Effector memory CD4-positive, alpha-beta T cell (primary cell): ENCODE measurements around the gene SSU72.
"Not testable (repeated sequence)": the region's sequence is repeated elsewhere in the genome, so short reads cannot be mapped to it uniquely, and the experiment has no call there.

Experiments used
- DNase-seq, 3 donors: peaks; one replicate each; pipeline ENCODE4 v3.0.0-alpha.2; 2020
- H3K27ac ChIP-seq: 2 replicates; pipeline ENCODE4 v1.7.0; 2013; ENCODE audit warnings: mild to moderate bottlenecking, low read length, moderate library complexity; ENCODE audit not compliant: insufficient read depth, poor library complexity, severe bottlenecking
- H3K27me3 ChIP-seq: replicated peaks from 2 replicates; pipeline ENCODE4 v1.7.0; 2013; ENCODE audit warnings: mild to moderate bottlenecking, low read length; ENCODE audit not compliant: insufficient read depth, control insufficient read depth, poor library complexity, severe bottlenecking
- H3K36me3 ChIP-seq: 2 replicates; pipeline ENCODE4 v1.7.0; 2013; ENCODE audit warnings: mild to moderate bottlenecking, low read length, moderate library complexity; ENCODE audit not compliant: control insufficient read depth, insufficient read depth
- H3K4me1 ChIP-seq: 2 replicates; pipeline ENCODE4 v1.7.0; 2013; ENCODE audit warnings: low read length, mild to moderate bottlenecking; ENCODE audit not compliant: control insufficient read depth, insufficient read depth, poor library complexity, severe bottlenecking
- H3K4me3 ChIP-seq: 2 replicates; pipeline ENCODE4 v1.7.0; 2013; ENCODE audit warnings: low read length, low read depth, mild to moderate bottlenecking; ENCODE audit not compliant: insufficient read depth, poor library complexity, severe bottlenecking
- H3K9me3 ChIP-seq: 2 replicates; pipeline ENCODE4 v1.7.0; 2013; ENCODE audit warnings: mild to moderate bottlenecking, low read length, moderate library complexity; ENCODE audit not compliant: control insufficient read depth

The SSU72 gene

GRCh38 chr1:1560178-1560577, 14.5 kb downstream of the SSU72 start:
- Histone ChIP-seq H3K27me3 (no peaks in the 10 kb centered on the region), H3K9me3 (no peaks in the 10 kb centered on the region), H3K27ac (no peak overlapping the region), H3K36me3 (peaks cover 40% of the 10 kb centered on the region), H3K4me3 (no peak overlapping the region), H3K4me1 (no peaks in the 10 kb centered on the region)
- no peak for DNase-seq

DNA sequence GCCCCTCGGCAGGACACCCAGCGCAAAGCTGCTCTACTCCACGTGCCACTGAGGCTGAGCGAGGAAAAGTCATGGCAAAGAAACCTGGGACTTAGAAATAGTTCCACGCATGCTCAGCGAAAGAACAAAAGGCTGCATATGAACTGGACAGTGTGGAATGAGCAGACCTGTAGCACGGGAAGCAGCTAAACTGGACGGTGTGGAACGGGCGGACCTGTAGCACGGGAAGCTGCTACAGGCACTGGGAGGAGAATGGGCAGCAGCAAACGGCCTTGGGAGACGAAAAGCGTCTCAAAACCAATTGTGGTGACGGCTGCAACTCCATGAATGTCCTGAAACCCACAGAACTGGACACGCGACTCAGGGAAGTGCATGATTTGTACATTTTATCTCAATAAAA, 15.6 kb downstream of the SSU72 start:
- H3K4me3 ChIP-seq: no peak overlapping the region
- H3K9me3 ChIP-seq: no peaks in the 10 kb centered on the region
- no peaks in the 10 kb centered on the region for H3K4me1 ChIP-seq
- no peak overlapping the region for H3K27ac ChIP-seq
- peaks cover 30% of the 10 kb centered on the region for H3K36me3 ChIP-seq
- no peaks in the 10 kb centered on the region for H3K27me3 ChIP-seq
- no peak for DNase-seq

- peaks cover 25% of the 10 kb centered on the region for H3K36me3 ChIP-seq
Observed at GRCh38 chr1:1558591-1558990, 16.1 kb downstream of the SSU72 start.

DNA sequence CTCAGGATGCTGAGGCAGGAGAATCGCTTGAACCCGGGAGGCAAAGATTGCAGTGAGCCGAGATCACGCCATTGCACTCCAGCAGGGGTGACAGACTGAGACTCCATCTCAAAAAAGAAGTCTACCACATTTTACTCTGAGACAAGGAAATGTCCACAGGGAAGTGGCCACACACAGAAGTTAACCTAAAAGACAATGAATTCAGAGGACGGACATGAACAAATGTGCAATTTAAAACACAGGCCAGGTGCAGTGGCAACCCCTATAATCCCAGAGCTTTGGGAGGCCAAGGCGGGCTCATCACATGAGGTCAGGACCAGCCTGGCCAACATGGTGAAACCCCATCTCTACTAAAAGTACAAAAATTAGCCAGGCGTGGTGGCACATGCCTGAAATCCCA, 17.0 kb downstream of the SSU72 start:
- H3K27me3 ChIP-seq, H3K4me3 ChIP-seq, H3K9me3 ChIP-seq, H3K4me1 ChIP-seq, H3K27ac ChIP-seq, DNase-seq: not testable (repeated sequence)
- peaks cover 18% of the 10 kb centered on the region for H3K36me3 ChIP-seq

More at GRCh38 chr1:1558591-1558990, 16.1 kb downstream of the SSU72 start:
- no peaks in the 10 kb centered on the region for H3K9me3 ChIP-seq
- H3K4me3 ChIP-seq: no peak overlapping the region
- no peaks in the 10 kb centered on the region for H3K27me3 ChIP-seq
- DNase-seq: no peak
- no peak overlapping the region for H3K27ac ChIP-seq
- H3K4me1 ChIP-seq: no peaks in the 10 kb centered on the region

- H3K9me3 ChIP-seq, H3K27me3 ChIP-seq, DNase-seq, H3K27ac ChIP-seq, H3K4me3 ChIP-seq, H3K4me1 ChIP-seq: not testable (repeated sequence)
- H3K36me3 ChIP-seq: peaks cover 11% of the 10 kb centered on the region
Observed at GRCh38 chr1:1556961-1557360, 17.7 kb downstream of the SSU72 start.

DNA sequence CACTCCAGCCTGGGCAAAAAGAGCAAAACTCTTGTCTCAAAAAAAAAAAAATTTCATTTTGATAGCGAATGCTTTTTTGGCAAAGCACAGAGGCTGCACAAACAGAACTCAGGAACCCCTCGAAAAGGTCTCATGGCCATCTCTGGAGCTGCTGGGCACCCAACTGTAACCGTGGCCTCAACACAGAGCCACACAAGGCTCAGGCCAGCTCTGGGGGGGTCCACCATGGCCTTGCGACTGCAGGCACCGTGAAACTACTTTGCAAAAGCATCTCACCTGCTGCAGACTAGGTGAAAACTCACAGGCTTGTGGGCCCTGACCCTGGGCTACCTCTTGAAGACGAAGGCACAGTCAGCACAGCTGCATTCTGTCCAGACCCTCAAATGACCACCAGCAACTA, 18.2 kb downstream of the SSU72 start:
- DNase-seq: no peak
- no peak overlapping the region for H3K4me3 ChIP-seq
- no peaks in the 10 kb centered on the region for H3K9me3 ChIP-seq
- no peaks in the 10 kb centered on the region for H3K4me1 ChIP-seq
- peaks cover 6% of the 10 kb centered on the region for H3K36me3 ChIP-seq
- H3K27ac ChIP-seq: no peak overlapping the region
- no peaks in the 10 kb centered on the region for H3K27me3 ChIP-seq

DNA sequence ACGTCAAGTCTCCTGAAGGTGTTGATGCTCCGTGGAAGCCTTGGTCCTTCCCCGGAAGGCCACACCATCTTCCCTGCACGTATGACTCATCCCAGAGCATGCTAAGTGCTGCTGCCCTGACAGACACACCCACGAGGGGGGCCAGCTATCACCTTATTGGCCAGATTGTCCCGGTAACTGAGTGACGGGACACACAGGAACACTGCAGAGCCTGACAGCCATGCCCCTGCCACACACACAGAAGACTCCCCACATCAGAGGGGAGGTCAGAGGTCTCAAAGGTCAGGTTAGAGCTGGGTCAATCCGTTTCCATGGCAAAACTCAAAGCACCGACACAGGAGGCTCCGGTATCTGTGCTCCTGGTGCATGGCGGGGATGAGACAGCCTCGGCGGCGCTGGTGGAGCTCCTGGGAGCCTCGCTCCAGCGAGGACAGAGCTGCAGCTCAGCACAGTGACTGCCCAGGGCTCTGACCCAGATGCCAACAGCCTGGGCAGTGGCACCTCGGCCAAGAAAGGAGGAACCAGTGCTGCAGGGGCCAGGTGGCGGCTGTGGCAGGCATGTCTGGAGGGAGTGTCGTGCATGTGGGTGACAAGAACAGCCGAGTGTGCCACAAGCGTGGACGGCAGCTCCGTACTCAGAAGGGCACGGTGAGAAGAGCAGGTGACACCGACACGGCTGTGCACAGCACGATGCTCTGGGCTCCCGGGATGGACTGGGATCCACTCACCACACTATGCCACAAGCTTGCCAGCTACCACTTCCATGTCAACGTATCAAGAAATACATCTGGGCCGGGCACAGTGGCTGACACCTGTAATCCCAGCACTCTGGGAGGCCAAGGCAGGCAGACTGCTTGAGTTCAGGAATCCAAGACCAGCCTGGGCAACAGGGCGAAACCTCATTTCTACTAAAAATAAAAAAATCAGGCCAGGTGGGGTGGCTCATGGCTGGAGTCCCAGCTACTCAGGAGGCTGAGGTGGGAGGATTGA, 19.4 kb downstream of the SSU72 start:
- no peak overlapping the region for H3K27ac ChIP-seq
- no peaks in the 10 kb centered on the region for H3K4me1 ChIP-seq
- H3K36me3 ChIP-seq: peaks cover 3% of the 10 kb centered on the region
- no peak overlapping the region for H3K4me3 ChIP-seq
- H3K27me3 ChIP-seq: no peaks in the 10 kb centered on the region
- no peak for DNase-seq
- H3K9me3 ChIP-seq: no peaks in the 10 kb centered on the region

DNA sequence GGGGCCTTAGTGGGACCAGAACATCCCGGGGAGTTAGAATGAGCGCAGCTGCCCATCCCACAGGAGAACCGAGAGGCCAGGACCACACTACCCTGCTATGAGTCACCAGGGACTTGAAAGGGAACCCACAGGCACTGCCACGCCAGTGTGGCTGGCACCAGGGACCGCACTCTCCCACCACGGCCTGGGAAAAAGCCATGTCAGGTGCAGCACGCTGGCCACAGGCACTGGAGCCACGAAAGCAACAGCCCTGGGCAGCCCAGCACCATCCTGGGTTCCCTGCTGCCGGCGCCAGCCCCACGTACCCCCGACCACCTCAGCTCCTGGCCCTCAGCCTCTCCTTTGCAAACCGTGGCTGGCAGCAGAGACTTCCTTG, 20.1 kb downstream of the SSU72 start:
- no peaks in the 10 kb centered on the region for H3K9me3 ChIP-seq
- H3K36me3 ChIP-seq: no peaks in the 10 kb centered on the region
- no peaks in the 10 kb centered on the region for H3K27me3 ChIP-seq
- H3K4me3 ChIP-seq: no peak overlapping the region
- no peak overlapping the region for H3K27ac ChIP-seq
- DNase-seq: no peak
- no peaks in the 10 kb centered on the region for H3K4me1 ChIP-seq

- DNase-seq: no peak
- H3K4me3 ChIP-seq: no peak overlapping the region
- no peaks in the 10 kb centered on the region for H3K4me1 ChIP-seq
- H3K27me3 ChIP-seq: no peaks in the 10 kb centered on the region
- H3K27ac ChIP-seq: no peak overlapping the region
- no peaks in the 10 kb centered on the region for H3K36me3 ChIP-seq
- H3K9me3 ChIP-seq: no peaks in the 10 kb centered on the region
Observed at GRCh38 chr1:1553821-1554494, 20.7 kb downstream of the SSU72 start.

DNA sequence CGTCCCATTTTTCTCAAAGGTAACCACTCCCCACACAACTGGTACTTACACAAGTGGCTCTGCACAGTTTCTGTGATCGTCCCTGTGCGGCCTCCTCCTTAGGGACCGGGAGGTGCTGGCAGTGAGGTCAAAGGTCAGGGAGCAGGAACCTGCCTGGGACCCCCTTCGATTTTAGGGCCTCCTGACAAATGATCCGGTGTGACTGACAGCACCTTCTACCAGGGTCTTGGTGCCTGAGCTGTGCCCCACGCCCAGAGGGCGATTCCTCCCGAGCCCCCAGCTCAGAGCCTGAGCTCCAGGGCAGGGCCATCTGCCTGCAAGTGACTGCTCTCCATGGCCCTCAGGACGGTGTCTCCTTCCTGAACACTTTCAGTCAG, 22.4 kb downstream of the SSU72 start:
- DNase-seq: no peak
- no peaks in the 10 kb centered on the region for H3K36me3 ChIP-seq
- no peak overlapping the region for H3K4me3 ChIP-seq
- no peaks in the 10 kb centered on the region for H3K9me3 ChIP-seq
- H3K4me1 ChIP-seq: no peaks in the 10 kb centered on the region
- no peak overlapping the region for H3K27ac ChIP-seq
- H3K27me3 ChIP-seq: no peaks in the 10 kb centered on the region
